ENCODE measurements around the gene ANKRD7. TPM values are rescaled to one million over a fixed set of nuclear protein-coding genes. Genes with fewer than 3 reads are reported as not detected.
A peak's percentile ranks its signal among the peaks of the same experiment; 100 is the strongest.

Gene ANKRD7
- total RNA-seq, 5 donors from 2014 or later (not counting 1 experiment from before 2014, with no cell fraction given) = 0.29 to 0.88 (median 0.52) TPM; not detected in 1

GRCh38 chr7:118184565-118184940 lies 40.0 kb upstream of the ANKRD7 start:
- peak overlapping the region; percentile 88 to 99 (median 93) for H3K4me3 Mint-ChIP-seq
- Histone ChIP-seq H3K9me3 (no peaks in the 10 kb centered on the region), H3K27me3 (replicated peaks in 1 of 2; ENCODE audit: control insufficient read depth in 2 of 2, extremely low read depth in 1 of 2, insufficient read depth in 2 of 2, low read length in 1 of 2) (no peaks in the 10 kb centered on the region), H3K4me3 (ENCODE audit: control insufficient read depth in 1 of 2, extremely low read depth in 1 of 2, low read length in 1 of 2) (peak overlapping the region; percentile 63 to 94), H3K4me1 (ENCODE audit: control insufficient read depth in 1 of 2, extremely low read depth in 1 of 2, insufficient read depth in 2 of 2, low read length in 2 of 2) (peaks cover 5 to 21% of the 10 kb centered on the region in 2 experiments), H3K27ac (ENCODE audit: low read length) (peak overlapping the region; percentile 92), H3K36me3 (ENCODE audit: control insufficient read depth in 2 of 2, extremely low read depth in 1 of 2, insufficient read depth in 1 of 2, low read length in 1 of 2) (peaks cover 0 to 17% of the 10 kb centered on the region in 2 donors)
- CTCF ChIA-PET = interaction anchor here in 1 of 2 donors (1.0 kb wide), 1 partner anchor 13 kb away, joined by 3 read pairs; no protein-coding TSS in a partner anchor
- peak overlapping the region; percentile 97 to 99 for H3K27ac Mint-ChIP-seq
- DNase-seq (no peak), ATAC-seq (replicated peaks in 1 of 4) (no peak)
- WGBS (ENCODE audit: insufficient coverage) = 0% methylated on average over 1 of the region's 10 CpGs
- peaks cover 0 to 4% (median 0%) of the 10 kb centered on the region in 3 donors for H3K9me3 Mint-ChIP-seq
- H3K4me1 Mint-ChIP-seq = peaks cover 52 to 54% (median 52%) of the 10 kb centered on the region in 3 donors
- H3K27me3 Mint-ChIP-seq = no peaks in the 10 kb centered on the region
- H3K36me3 Mint-ChIP-seq = peaks cover 27% of the 10 kb centered on the region
- POLR2A ChIA-PET = no interaction called here

GRCh38 chr7:118185163-118185860 lies 39.2 kb upstream of the ANKRD7 start:
- DNase-seq (no peak), ATAC-seq (replicated peaks in 1 of 4) (no peak)
- H3K4me3 Mint-ChIP-seq = peak overlapping the region; percentile 88 to 99 (median 93)
- no peaks in the 10 kb centered on the region for H3K27me3 ChIP-seq (replicated peaks in 1 of 2; ENCODE audit: control insufficient read depth in 2 of 2, extremely low read depth in 1 of 2, insufficient read depth in 2 of 2, low read length in 1 of 2)
- ChIA-PET CTCF (interaction anchor here in 1 of 2 donors (1.0 to 1.2 kb wide), 3 partner anchors 9 to 31 kb away, joined by 3 read pairs; no protein-coding TSS in a partner anchor), POLR2A (no interaction called here)
- H3K36me3 Mint-ChIP-seq = peaks cover 27% of the 10 kb centered on the region
- H3K4me1 ChIP-seq (ENCODE audit: control insufficient read depth in 1 of 2, extremely low read depth in 1 of 2, insufficient read depth in 2 of 2, low read length in 2 of 2) = peaks cover 5 to 21% of the 10 kb centered on the region in 2 experiments
- H3K4me1 Mint-ChIP-seq = peaks cover 52 to 55% (median 54%) of the 10 kb centered on the region in 3 donors
- no CpG with 5 or more reads among the region's 6 CpGs for WGBS (ENCODE audit: insufficient coverage)
- H3K4me3 ChIP-seq (ENCODE audit: control insufficient read depth in 1 of 2, extremely low read depth in 1 of 2, low read length in 1 of 2) = no peak overlapping the region
- H3K27ac Mint-ChIP-seq = peak overlapping the region; percentile 23 to 27
- H3K27me3 Mint-ChIP-seq = no peaks in the 10 kb centered on the region
- peaks cover 0 to 4% (median 0%) of the 10 kb centered on the region in 3 donors for H3K9me3 Mint-ChIP-seq
- H3K9me3 ChIP-seq = no peaks in the 10 kb centered on the region
- peaks cover 0 to 24% of the 10 kb centered on the region in 2 donors for H3K36me3 ChIP-seq (ENCODE audit: control insufficient read depth in 2 of 2, extremely low read depth in 1 of 2, insufficient read depth in 1 of 2, low read length in 1 of 2)
- H3K27ac ChIP-seq (ENCODE audit: low read length) = no peak overlapping the region

- Mint-ChIP-seq H3K4me1 (peaks cover 53 to 55% (median 54%) of the 10 kb centered on the region in 3 donors), H3K9me3 (peaks cover 0 to 4% (median 0%) of the 10 kb centered on the region in 3 donors), H3K4me3 (peak overlapping the region; percentile 88 to 99 (median 93)), H3K27me3 (no peaks in the 10 kb centered on the region), H3K36me3 (peaks cover 28% of the 10 kb centered on the region), H3K27ac (no peak overlapping the region)
- no peak overlapping the region for H3K27ac ChIP-seq (ENCODE audit: low read length)
- CTCF ChIA-PET = interaction anchor here in 1 of 2 donors (1.2 kb wide), 1 partner anchor 33 kb away, joined by 3 read pairs; no protein-coding TSS in a partner anchor
- H3K27me3 ChIP-seq (replicated peaks in 1 of 2; ENCODE audit: control insufficient read depth in 2 of 2, extremely low read depth in 1 of 2, insufficient read depth in 2 of 2, low read length in 1 of 2) = no peaks in the 10 kb centered on the region
- ATAC-seq (replicated peaks in 1 of 4) (no peak), DNase-seq (no peak)
- peaks cover 0 to 28% of the 10 kb centered on the region in 2 donors for H3K36me3 ChIP-seq (ENCODE audit: control insufficient read depth in 2 of 2, extremely low read depth in 1 of 2, insufficient read depth in 1 of 2, low read length in 1 of 2)
- POLR2A ChIA-PET = no interaction called here
- peaks cover 5 to 21% of the 10 kb centered on the region in 2 experiments for H3K4me1 ChIP-seq (ENCODE audit: control insufficient read depth in 1 of 2, extremely low read depth in 1 of 2, insufficient read depth in 2 of 2, low read length in 2 of 2)
- no peaks in the 10 kb centered on the region for H3K9me3 ChIP-seq
- H3K4me3 ChIP-seq (ENCODE audit: control insufficient read depth in 1 of 2, extremely low read depth in 1 of 2, low read length in 1 of 2) = no peak overlapping the region
These were observed 38.0 kb upstream of the ANKRD7 start for GRCh38 chr7:118186501-118186900.

DNA sequence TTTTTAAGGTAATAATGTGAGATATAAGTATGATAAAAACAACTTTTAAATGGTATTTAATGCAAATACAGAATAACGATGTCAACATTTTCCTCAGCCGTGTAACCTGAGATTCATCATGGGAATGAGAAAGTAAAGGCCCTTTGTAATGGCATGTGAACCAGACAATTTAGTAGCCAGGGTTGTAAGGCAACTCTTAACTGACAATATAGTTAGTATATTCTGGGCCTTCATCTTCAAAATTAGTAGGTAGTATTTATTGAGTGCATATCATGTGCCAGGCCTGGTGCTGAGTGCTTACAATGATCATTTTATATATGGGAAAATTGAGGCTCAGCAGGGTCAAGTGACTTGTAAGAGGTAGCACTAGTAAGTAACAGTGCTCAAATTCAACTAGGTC lies 29.9 kb upstream of the ANKRD7 start:
- no peaks in the 10 kb centered on the region for H3K4me1 ChIP-seq (ENCODE audit: control insufficient read depth in 1 of 2, extremely low read depth in 1 of 2, insufficient read depth in 2 of 2, low read length in 2 of 2)
- 93% methylated on average over 2 of the region's 2 CpGs for WGBS (ENCODE audit: insufficient coverage)
- Mint-ChIP-seq H3K4me1 (peaks cover 0 to 12% (median 10%) of the 10 kb centered on the region in 3 donors), H3K27me3 (no peaks in the 10 kb centered on the region), H3K36me3 (peaks cover 7% of the 10 kb centered on the region), H3K4me3 (no peak overlapping the region), H3K27ac (no peak overlapping the region), H3K9me3 (no peaks in the 10 kb centered on the region)
- peaks cover 0 to 16% of the 10 kb centered on the region in 2 donors for H3K36me3 ChIP-seq (ENCODE audit: control insufficient read depth in 2 of 2, extremely low read depth in 1 of 2, insufficient read depth in 1 of 2, low read length in 1 of 2)
- ChIA-PET CTCF (interaction anchor here (1.0 to 1.4 kb wide), 5 partner anchors 9 to 735 kb away, joined by 3 to 5 read pairs (median 3); no protein-coding TSS in a partner anchor), POLR2A (no interaction called here)
- DNase-seq = no peak
- no peaks in the 10 kb centered on the region for H3K9me3 ChIP-seq
- no peak for ATAC-seq (replicated peaks in 1 of 4)
- no peak overlapping the region for H3K27ac ChIP-seq (ENCODE audit: low read length)
- H3K27me3 ChIP-seq (replicated peaks in 1 of 2; ENCODE audit: control insufficient read depth in 2 of 2, extremely low read depth in 1 of 2, insufficient read depth in 2 of 2, low read length in 1 of 2) = no peaks in the 10 kb centered on the region
- H3K4me3 ChIP-seq (ENCODE audit: control insufficient read depth in 1 of 2, extremely low read depth in 1 of 2, low read length in 1 of 2) = no peak overlapping the region

- DNase-seq = peak in 30 of 35 experiments; percentile 6 to 78 (median 44)
- Mint-ChIP-seq H3K27me3 (no peaks in the 10 kb centered on the region), H3K9me3 (no peaks in the 10 kb centered on the region), H3K4me1 (peaks cover 0 to 10% (median 10%) of the 10 kb centered on the region in 3 donors), H3K4me3 (no peak overlapping the region), H3K27ac (peak overlapping the region in 1 of 2 donors; percentile 17), H3K36me3 (peaks cover 7% of the 10 kb centered on the region)
- Histone ChIP-seq H3K4me3 (ENCODE audit: control insufficient read depth in 1 of 2, extremely low read depth in 1 of 2, low read length in 1 of 2) (no peak overlapping the region), H3K27ac (ENCODE audit: low read length) (no peak overlapping the region), H3K9me3 (no peaks in the 10 kb centered on the region), H3K36me3 (ENCODE audit: control insufficient read depth in 2 of 2, extremely low read depth in 1 of 2, insufficient read depth in 1 of 2, low read length in 1 of 2) (peaks cover 0 to 5% of the 10 kb centered on the region in 2 donors), H3K4me1 (ENCODE audit: control insufficient read depth in 1 of 2, extremely low read depth in 1 of 2, insufficient read depth in 2 of 2, low read length in 2 of 2) (no peaks in the 10 kb centered on the region), H3K27me3 (replicated peaks in 1 of 2; ENCODE audit: control insufficient read depth in 2 of 2, extremely low read depth in 1 of 2, insufficient read depth in 2 of 2, low read length in 1 of 2) (no peaks in the 10 kb centered on the region)
- peak; percentile 72 to 83 (median 77) for ATAC-seq (replicated peaks in 1 of 4)
- WGBS (ENCODE audit: insufficient coverage) = no CpG with 5 or more reads among the region's 6 CpGs
- POLR2A ChIA-PET = no interaction called here
- CTCF ChIA-PET = interaction anchor here (0.5 to 1.5 kb wide), 9 partner anchors 10 to 974 kb away, joined by 3 to 5 read pairs (median 3); no protein-coding TSS in a partner anchor
These were observed 28.5 kb upstream of the ANKRD7 start for GRCh38 chr7:118195837-118196474.

DNA sequence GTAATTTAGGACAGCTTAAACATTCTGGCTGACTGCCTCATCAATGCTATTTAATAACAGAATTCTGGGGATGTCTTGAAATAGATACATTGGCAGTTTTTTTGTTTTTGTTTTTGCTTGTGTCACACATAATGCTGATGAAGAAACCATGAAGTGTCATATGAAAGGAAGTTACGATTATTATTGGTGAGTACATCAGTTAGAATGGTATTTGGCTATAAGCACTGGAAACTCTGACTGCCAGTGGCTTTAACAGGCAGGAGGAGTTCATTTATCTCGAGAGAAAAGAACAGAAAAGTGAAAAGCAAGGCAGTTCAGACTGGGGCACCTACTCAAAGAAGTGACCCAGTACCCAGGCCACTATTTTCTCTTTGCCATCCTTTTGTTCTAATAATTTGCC lies 22.4 kb upstream of the ANKRD7 start:
- DNase-seq (no peak), ATAC-seq (replicated peaks in 1 of 4) (no peak)
- 78% methylated on average over 1 of the region's 2 CpGs for WGBS (ENCODE audit: insufficient coverage)
- ChIA-PET CTCF (no interaction called here), POLR2A (no interaction called here)
- Mint-ChIP-seq H3K27me3 (peaks cover 0 to 2% of the 10 kb centered on the region in 2 donors), H3K4me3 (no peak overlapping the region), H3K4me1 (no peaks in the 10 kb centered on the region), H3K36me3 (no peaks in the 10 kb centered on the region), H3K27ac (no peak overlapping the region), H3K9me3 (no peaks in the 10 kb centered on the region)
- Histone ChIP-seq H3K4me3 (ENCODE audit: control insufficient read depth in 1 of 2, extremely low read depth in 1 of 2, low read length in 1 of 2) (no peak overlapping the region), H3K27me3 (replicated peaks in 1 of 2; ENCODE audit: control insufficient read depth in 2 of 2, extremely low read depth in 1 of 2, insufficient read depth in 2 of 2, low read length in 1 of 2) (no peaks in the 10 kb centered on the region), H3K36me3 (ENCODE audit: control insufficient read depth in 2 of 2, extremely low read depth in 1 of 2, insufficient read depth in 1 of 2, low read length in 1 of 2) (no peaks in the 10 kb centered on the region), H3K9me3 (no peaks in the 10 kb centered on the region), H3K27ac (ENCODE audit: low read length) (no peak overlapping the region), H3K4me1 (ENCODE audit: control insufficient read depth in 1 of 2, extremely low read depth in 1 of 2, insufficient read depth in 2 of 2, low read length in 2 of 2) (no peaks in the 10 kb centered on the region)
